Inflammatory macrophage treated with lipopolysaccharide for 1 hour (primary cell): Measurements from ENCODE around the gene CXXC5.

Source experiments
- DNase-seq, 2 donors: peaks; one replicate each; pipeline ENCODE4 v3.0.0-alpha.2; 2020 to 2022

Gene CXXC5

GRCh38 chr5:139667001-139667729 lies 19.0 kb downstream of the CXXC5 start:
- peak in 1 of 2 donors; percentile 55 for DNase-seq

GRCh38 chr5:139667730-139668063 lies 19.5 kb downstream of the CXXC5 start:
- DNase-seq = peak in 1 of 2 donors; percentile 6

GRCh38 chr5:139668064-139668880 lies 20.1 kb downstream of the CXXC5 start:
- DNase-seq = peak; percentile 67 to 69

GRCh38 chr5:139668924-139669661 lies 20.9 kb downstream of the CXXC5 start:
- no peak for DNase-seq

- DNase-seq = no peak
Measured at GRCh38 chr5:139669662-139670368, 21.7 kb downstream of the CXXC5 start.

- no peak for DNase-seq
Measured at GRCh38 chr5:139670369-139671095, 22.4 kb downstream of the CXXC5 start.

- DNase-seq = peak; percentile 49 to 57
Measured at GRCh38 chr5:139671096-139671841, 23.1 kb downstream of the CXXC5 start.

GRCh38 chr5:139675213-139675612 lies 27.1 kb downstream of the CXXC5 start:
- DNase-seq = no peak

GRCh38 chr5:139675825-139676224 lies 27.7 kb downstream of the CXXC5 start:
- no peak for DNase-seq

GRCh38 chr5:139676406-139676805 lies 28.3 kb downstream of the CXXC5 start:
- no peak for DNase-seq

GRCh38 chr5:139676951-139677735 lies 29.0 kb downstream of the CXXC5 start:
- DNase-seq = no peak

- no peak for DNase-seq
Measured at GRCh38 chr5:139677736-139678613, 29.8 kb downstream of the CXXC5 start.

- peak in 1 of 2 donors; percentile 47 for DNase-seq
Measured at GRCh38 chr5:139678751-139679750, 30.9 kb downstream of the CXXC5 start.

GRCh38 chr5:139680368-139681111 lies 32.4 kb downstream of the CXXC5 start:
- DNase-seq = no peak

GRCh38 chr5:139681112-139681458 lies 32.9 kb downstream of the CXXC5 start:
- DNase-seq = no peak

- no peak for DNase-seq
Measured at GRCh38 chr5:139681466-139681865, 33.3 kb downstream of the CXXC5 start.
